HG03064 (cell line): Measurements from ENCODE around the gene TTC23L.
"Not testable (repeated sequence)": the region's sequence is repeated elsewhere in the genome, so short reads cannot be mapped to it uniquely, and the experiment has no call there.

Source experiments
- ATAC-seq: cut with Tn5 transposase; IDR thresholded peaks from one replicate; pipeline ENCODE4 v1.9.1; 2021; ENCODE audit warnings: low read depth; ENCODE audit not compliant: unreplicated experiment

Gene TTC23L, protein sequence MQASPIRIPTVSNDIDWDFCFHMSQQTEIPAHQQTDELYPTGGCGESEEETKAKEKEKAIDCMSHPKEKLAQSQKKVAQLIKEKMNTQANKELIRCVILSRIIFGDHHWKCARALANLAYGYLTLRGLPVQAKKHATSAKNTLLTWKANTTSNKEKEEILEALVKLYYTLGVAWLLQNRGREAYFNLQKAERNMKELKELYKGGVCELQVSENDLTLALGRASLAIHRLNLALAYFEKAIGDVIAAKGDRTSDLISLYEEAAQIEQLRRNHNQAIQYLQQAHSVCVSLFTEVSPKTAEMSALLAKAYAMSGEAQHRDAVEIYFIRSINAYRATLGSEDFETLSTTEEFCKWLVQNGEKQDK

GRCh38 chr5:34838785-34839714 lies at the start of gene TTC23L:
Gene TTC23L (plus strand): TSS chr5:34839164. CDS start chr5:34840672, 1,508 bp downstream.
- ATAC-seq: peak; percentile 99

DNA sequence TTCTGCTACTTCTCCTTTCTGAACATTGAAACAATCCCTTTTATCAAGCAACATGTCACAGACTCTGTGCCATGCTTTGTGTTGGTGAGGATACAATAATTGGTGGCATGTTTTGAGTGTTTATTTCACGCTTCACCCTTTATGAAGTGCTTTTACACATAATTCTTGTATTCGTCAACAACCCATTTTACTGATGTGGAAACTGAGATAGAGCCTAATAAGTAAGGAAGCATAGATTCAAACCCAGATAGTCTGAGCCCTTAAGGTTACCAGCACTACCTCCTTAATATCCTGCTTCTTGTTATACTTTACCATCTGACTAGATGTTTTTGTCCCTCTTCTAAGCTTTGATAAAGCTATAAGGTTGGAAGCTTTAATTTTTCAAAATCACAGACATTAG lies 49.3 kb upstream of the TTC23L start:
- no peak for ATAC-seq

DNA sequence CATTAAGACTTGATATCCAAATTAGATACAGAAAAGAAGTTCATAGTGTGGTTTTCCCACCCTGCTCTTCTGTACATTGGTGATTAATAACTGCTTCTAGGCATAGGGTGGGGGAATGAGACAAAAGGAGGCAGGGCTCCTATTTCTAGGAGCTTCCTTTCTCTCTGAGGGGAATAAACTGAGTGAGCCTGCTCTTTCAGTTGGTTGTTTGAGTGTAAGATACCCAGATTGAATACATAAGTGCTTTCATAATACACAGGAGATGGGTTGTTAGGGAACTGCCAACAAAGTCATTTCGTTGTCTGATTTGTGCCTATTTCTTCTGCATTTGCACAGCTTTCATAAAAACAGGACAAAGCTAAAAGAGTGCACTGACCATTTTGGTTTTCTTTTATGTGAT lies 48.9 kb upstream of the TTC23L start:
- ATAC-seq: no peak

DNA sequence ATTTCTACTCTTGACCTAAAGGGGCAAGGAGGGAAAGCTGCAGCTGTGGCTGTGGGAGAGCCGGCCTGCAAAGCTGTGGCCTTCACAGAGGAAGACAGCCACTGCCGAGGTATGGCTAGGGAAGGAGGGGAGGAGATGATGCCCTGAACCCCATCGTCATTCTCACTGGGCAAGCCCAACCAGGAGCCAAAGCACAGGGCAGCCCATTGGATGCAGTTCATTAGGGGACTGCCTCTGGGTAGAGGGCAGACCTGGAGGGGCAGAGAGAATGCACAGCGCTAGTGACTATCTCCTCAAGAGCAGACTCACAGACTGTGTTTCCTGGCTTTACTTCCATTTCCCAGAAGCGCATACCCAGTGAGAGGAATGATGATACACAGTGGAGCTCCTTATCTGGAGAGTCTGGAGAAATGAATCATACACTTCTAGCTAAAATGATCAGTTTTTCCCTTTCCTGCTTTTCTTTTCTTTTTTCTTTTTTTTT lies 47.2 kb upstream of the TTC23L start:
- no peak for ATAC-seq

GRCh38 chr5:34802834-34803563 lies 36.0 kb upstream of the TTC23L start:
- no peak for ATAC-seq

- no peak for ATAC-seq
Measured at GRCh38 chr5:34803974-34804732, 34.8 kb upstream of the TTC23L start.

DNA sequence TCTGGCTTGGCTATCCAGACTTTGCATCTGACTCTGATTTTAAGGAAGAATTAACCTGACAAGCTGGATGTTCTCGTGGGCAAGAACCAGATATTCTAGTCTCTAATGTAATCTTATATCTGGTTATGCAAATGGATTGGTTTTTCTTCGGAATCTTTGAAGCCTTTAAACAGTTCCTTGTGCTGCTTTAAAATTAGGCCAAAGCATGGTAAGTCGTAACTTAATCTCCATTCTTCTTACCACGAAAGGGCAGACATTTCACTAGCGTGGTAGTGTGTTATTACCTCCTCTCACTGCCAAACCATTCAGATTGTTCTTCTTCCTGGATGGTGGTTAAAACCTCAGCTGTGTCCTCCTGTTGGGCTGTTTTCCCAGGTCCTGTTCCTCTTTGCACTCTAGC lies 34.1 kb upstream of the TTC23L start:
- no peak for ATAC-seq

DNA sequence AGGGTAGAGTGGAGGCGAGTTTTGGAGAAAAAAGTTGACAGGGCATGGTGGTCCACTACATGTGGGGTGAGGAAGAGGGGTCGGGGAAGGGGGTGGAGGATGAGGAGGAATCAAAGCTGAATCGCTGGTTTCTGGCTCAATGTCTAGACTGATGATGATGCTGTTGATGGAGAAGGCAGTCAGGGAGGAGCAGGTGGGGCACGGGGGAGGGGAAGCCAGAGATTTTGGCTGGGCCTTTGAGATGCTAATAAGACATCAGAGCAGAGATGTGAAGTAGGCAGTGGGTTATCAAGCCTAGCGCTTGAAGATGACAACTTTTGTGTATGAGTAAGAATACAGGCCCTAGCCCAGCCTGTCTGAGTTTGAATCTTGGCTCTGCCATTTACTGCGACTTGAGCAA lies 32.4 kb upstream of the TTC23L start:
- ATAC-seq: no peak

GRCh38 chr5:34811706-34812105 lies 27.3 kb upstream of the TTC23L start:
- ATAC-seq: no peak

DNA sequence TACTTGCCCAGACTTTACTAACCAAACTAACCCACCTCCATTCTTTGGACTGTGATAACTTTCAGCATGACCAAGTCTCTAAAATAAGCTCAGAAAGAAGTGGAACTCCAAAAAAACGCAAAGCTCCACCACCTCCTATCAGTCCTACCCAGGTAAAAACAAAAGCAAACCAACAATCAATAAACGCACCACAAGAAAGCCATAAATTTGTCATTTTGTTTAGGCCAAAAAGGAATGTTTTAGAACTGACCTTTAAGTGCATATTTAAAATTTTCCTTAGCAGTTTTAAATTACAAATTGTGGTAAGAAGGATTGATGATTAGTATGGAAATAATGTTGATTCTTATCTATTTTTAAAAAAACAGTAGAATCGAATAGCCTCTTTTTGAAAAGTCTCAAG lies 25.5 kb upstream of the TTC23L start:
- ATAC-seq: no peak

GRCh38 chr5:34817558-34818351 lies 21.2 kb upstream of the TTC23L start:
- ATAC-seq: no peak

- no peak for ATAC-seq
Measured at GRCh38 chr5:34818717-34819116, 20.2 kb upstream of the TTC23L start.

GRCh38 chr5:34820593-34820992 lies 18.4 kb upstream of the TTC23L start:
- ATAC-seq: no peak

DNA sequence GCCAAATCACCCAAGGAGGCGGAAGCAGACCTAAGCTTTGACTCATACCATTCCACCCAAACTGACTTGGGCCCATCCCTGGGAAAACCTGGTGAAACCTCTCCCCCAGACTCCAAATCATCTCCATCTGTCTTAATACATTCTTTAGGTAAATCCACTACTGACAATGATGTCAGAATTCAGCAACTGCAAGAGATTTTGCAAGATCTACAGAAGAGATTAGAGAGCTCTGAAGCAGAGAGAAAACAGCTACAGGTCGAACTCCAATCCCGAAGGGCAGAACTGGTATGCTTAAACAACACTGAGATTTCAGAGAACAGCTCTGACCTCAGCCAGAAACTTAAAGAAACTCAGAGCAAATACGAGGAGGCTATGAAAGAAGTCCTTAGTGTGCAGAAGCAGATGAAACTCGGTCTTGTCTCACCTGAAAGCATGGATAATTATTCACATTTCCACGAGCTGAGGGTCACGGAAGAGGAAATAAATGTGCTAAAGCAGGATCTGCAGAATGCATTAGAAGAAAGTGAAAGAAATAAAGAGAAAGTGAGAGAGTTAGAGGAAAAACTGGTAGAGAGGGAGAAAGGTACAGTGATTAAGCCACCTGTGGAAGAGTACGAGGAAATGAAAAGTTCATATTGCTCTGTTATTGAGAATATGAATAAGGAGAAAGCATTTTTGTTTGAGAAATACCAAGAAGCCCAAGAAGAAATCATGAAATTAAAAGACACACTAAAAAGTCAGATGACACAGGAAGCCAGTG lies 15.8 kb upstream of the TTC23L start:
- no peak for ATAC-seq

DNA sequence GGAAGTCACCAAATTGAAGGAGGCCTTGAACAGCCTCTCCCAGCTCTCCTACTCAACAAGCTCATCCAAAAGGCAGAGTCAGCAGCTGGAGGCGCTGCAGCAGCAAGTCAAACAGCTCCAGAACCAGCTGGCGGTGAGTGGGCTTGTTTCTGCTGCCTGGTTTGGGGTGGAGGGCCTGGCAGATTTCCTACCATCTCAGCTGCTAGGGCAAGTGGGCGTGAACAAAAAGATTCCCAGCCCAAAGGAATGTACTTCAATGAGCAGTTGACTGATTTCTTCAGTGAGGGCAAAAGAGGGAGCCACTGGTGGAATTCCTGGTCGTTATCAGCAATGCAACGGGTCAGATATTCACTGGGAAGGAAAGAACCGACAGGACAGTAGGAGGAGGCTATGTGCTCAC lies 12.6 kb upstream of the TTC23L start:
- ATAC-seq: no peak

- ATAC-seq: no peak
Measured at GRCh38 chr5:34827588-34828506, 11.1 kb upstream of the TTC23L start.

- ATAC-seq: not testable (repeated sequence)
Measured at GRCh38 chr5:34830827-34831226, 8.1 kb upstream of the TTC23L start.

DNA sequence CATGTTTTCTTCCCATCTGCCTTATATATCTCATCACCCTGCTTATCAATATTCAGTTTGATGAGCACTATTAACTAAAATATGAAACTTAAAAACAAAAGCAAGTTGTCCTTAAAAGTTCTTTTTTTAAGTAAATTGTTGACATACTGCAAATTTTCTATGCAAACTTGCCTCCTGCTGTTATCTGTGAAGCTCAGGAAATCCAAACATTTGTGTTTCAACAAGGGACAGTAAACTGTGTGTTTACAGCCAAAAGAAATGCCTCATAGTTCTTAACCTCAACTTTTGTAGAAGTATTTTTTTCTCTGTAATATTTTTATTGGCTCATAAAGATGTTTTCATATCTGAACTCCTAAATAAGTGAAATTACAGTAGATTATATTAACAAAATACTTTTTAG lies 7.7 kb upstream of the TTC23L start:
- no peak for ATAC-seq
